AG04450 (cell line): Measurements from ENCODE around the gene CCDC167. TPM values are rescaled to one million over a fixed set of nuclear protein-coding genes. Genes with fewer than 3 reads are reported as not detected.

Experiments
- CTCF ChIA-PET: fragments of 300-600, 350-600 bp; formaldehyde crosslinking; extraction: SDS; loops from one replicate; lab custom pipeline; 2022; ENCODE audit warnings: antibody characterized with exemption, inconsistent platforms; lab: Charles Lee
- POLR2A ChIA-PET: fragments of 350-600 bp; formaldehyde crosslinking; extraction: SDS; loops from one replicate; lab custom pipeline; 2021; ENCODE audit warnings: antibody characterized with exemption, inconsistent platforms; lab: Yijun Ruan, JAX
- DNase-seq: peaks from one replicate; pipeline ENCODE4 v3.0.0-alpha.2; 2011; ENCODE audit warnings: low read depth, low spot score
- H3K27ac ChIP-seq: one replicate; pipeline ENCODE4 v1.5.1; 2012; ENCODE audit warnings: low read depth, low read length, control low read depth
- H3K27me3 ChIP-seq: one replicate; pipeline ENCODE4 v1.6.0; 2012; ENCODE audit warnings: low read length; ENCODE audit not compliant: control insufficient read depth, insufficient read depth
- H3K4me3 ChIP-seq: 2 replicates; pipeline ENCODE4 v1.5.1; 2011; ENCODE audit warnings: mild to moderate bottlenecking, low read depth, low read length, control low read depth
- H3K9me3 ChIP-seq: 2 replicates; pipeline ENCODE4 v1.5.1; 2012; ENCODE audit warnings: low read length; ENCODE audit not compliant: control insufficient read depth, insufficient read depth
- polyA plus RNA-seq: library from polyadenylated mRNA; depleted of rRNA; stranded (reverse); fragments of >200 nt; gene quantifications from 2 replicates; pipeline ENCODE4 v1.2.3, GENCODE V29; 2011
- TF ChIP-seq, protein P1 (sequence below): IDR thresholded peaks from 2 replicates; pipeline ENCODE4 v1.5.1; 2011; ENCODE audit warnings: low read depth, low read length, control low read depth, inconsistent platforms

Gene CCDC167
- polyA plus RNA-seq, 1 experiment, result 27.3 TPM

DNA sequence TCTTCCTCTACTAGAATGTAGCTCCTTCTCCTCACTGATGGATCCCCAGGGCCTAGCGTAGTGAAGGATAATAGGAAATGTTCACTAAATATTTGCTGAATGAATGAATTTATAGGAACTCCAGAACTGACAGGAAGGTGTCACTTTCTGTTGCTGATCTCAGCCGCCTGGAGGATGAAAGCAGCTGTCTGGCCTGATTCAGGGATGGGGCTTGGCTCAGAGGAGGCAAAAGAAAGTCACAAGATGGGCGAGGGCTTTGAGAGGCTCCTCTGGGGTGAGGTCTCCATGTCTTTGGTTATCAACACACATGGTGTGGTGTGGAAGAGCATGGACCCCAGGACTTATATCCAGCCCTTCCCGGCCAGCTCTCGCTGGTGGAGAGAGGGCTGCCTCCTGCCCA is 11.5 kb upstream of the CCDC167 start:
- H3K27ac ChIP-seq, result no peak overlapping the region
- H3K27me3 ChIP-seq, result peaks cover 44% of the 10 kb centered on the region
- DNase-seq, result no peak
- ChIA-PET CTCF (no interaction called here), POLR2A (no interaction called here)
- no peak overlapping the region for H3K4me3 ChIP-seq
- TF ChIP-seq, protein P1, sequence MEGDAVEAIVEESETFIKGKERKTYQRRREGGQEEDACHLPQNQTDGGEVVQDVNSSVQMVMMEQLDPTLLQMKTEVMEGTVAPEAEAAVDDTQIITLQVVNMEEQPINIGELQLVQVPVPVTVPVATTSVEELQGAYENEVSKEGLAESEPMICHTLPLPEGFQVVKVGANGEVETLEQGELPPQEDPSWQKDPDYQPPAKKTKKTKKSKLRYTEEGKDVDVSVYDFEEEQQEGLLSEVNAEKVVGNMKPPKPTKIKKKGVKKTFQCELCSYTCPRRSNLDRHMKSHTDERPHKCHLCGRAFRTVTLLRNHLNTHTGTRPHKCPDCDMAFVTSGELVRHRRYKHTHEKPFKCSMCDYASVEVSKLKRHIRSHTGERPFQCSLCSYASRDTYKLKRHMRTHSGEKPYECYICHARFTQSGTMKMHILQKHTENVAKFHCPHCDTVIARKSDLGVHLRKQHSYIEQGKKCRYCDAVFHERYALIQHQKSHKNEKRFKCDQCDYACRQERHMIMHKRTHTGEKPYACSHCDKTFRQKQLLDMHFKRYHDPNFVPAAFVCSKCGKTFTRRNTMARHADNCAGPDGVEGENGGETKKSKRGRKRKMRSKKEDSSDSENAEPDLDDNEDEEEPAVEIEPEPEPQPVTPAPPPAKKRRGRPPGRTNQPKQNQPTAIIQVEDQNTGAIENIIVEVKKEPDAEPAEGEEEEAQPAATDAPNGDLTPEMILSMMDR, result no peak
- no peaks in the 10 kb centered on the region for H3K9me3 ChIP-seq

DNA sequence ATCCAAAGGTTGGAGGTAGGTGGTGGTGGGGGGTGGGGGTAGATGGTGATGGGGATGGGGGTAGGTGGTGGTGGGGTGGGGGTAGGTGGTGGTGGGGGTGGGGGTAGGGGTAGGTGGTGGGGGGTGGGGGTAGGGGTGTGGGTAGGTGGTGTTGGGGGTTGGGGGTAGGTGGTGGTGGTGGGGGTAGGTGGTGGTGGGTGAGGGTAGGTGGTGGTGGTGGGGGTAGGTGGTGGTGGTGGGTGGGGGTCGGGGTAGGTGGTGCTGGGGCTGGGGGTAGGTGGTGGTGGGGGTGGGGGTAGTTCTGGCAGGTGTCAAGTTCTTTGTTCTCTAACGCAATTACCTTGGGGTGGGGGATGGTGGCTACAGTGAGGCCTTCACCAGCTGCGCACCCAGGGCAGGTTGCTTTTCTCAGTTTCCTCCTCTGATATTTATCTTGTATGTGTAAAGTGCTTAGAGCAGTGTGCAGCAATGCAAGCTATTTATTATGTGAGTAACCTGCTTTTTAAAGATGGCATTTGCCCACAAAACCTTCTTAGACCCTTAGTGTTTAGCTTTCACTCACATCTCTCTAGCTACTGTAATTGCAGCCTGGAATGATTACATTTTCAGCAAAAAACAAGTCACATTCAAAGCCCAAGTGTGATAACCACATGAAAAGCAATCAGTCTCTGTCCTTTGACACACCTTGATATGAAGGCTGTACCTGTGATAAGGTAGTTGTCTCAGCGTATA is 8.2 kb upstream of the CCDC167 start:
- ChIA-PET POLR2A (no interaction called here), CTCF (no interaction called here)
- DNase-seq, result no peak
- H3K4me3 ChIP-seq, result no peak overlapping the region
- H3K9me3 ChIP-seq, result no peaks in the 10 kb centered on the region
- H3K27me3 ChIP-seq, result peaks cover 46% of the 10 kb centered on the region
- TF ChIP-seq, protein P1, result no peak
- no peak overlapping the region for H3K27ac ChIP-seq

DNA sequence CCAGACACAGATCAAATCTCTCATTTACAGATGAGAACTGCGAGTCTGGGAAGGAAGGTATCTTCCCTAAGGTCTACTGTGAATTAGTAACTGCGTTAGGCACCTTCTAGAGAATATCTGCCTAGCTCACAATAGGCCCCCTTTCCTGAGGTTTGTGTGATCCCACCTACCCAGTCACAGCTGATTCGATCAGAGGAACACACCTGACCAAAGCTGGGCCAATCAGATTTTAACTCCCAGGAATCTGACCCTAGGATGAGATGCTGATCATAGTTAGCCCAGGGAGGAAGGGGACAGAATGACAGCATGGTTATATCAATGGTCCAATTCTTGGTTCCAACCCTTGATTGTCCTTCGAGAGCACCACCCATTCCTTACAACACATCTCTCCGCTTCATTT is 7.4 kb upstream of the CCDC167 start:
- no peak overlapping the region for H3K27ac ChIP-seq
- POLR2A ChIA-PET, result no interaction called here
- CTCF ChIA-PET, result no interaction called here
- no peak for DNase-seq
- H3K27me3 ChIP-seq, result peaks cover 38% of the 10 kb centered on the region
- no peaks in the 10 kb centered on the region for H3K9me3 ChIP-seq
- TF ChIP-seq, protein P1, result no peak
- H3K4me3 ChIP-seq, result no peak overlapping the region

DNA sequence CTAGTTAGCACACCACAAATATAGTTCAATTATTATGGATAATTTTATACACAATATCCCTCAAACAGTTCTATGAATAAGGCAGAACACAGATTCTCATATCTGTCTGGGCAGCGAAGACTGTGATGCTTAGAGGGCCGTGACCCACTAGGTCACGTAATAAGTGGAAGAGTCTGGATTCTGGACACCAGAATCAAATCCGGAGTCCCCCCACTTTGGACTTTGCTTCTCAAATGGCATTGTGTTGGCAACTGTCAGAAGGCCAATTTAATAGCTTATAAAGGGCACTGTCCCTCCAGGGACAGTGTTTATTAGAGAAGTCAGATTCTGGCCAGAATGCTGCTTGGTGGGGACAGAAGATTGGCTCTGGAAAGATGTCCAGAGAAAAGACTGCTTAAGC is 6.8 kb upstream of the CCDC167 start:
- H3K9me3 ChIP-seq, result no peaks in the 10 kb centered on the region
- peaks cover 33% of the 10 kb centered on the region for H3K27me3 ChIP-seq
- no peak overlapping the region for H3K27ac ChIP-seq
- no peak for DNase-seq
- no peak overlapping the region for H3K4me3 ChIP-seq
- TF ChIP-seq, protein P1, result no peak
- ChIA-PET CTCF (interaction anchor here (0.5 kb wide), 1 partner anchor 224 kb away, joined by 3 read pairs; no protein-coding TSS in a partner anchor), POLR2A (no interaction called here)

DNA sequence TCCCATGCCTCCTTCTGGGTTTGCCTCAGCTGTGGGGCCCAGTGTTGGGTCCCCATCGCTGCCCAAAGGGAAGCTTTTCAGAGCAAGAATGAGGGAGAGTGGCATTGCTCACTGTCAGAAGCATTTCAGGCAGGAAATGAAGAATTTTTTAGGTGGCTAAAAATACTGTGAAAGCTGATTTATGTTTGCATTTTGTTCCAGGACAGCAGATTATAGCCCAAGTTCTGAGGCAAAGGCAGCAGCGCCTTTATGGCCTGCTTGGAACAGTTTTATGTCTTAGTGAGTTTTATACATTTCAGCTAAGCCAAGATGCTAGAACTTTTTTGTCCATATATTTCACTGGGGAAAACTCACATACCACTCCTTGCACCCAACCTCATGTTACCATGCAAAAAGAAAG is 4.3 kb upstream of the CCDC167 start:
- Histone ChIP-seq H3K4me3 (no peak overlapping the region), H3K27ac (no peak overlapping the region), H3K9me3 (no peaks in the 10 kb centered on the region), H3K27me3 (peaks cover 21% of the 10 kb centered on the region)
- CTCF ChIA-PET, result no interaction called here
- TF ChIP-seq, protein P1, result no peak
- POLR2A ChIA-PET, result no interaction called here
- DNase-seq, result no peak
